ENCODE data around the gene PPP1R11.
"Not testable (repeated sequence)": the region's sequence is repeated elsewhere in the genome, so short reads cannot be mapped to it uniquely, and the experiment has no call there.

PPP1R11 gene

GRCh38 chr6:30113003-30113759, 46.2 kb downstream of the PPP1R11 start, which contains the start of gene TRIM31:
TSS of gene TRIM31 (minus strand) at chr6:30113090. CDS start at chr6:30112805, 285 bp downstream.
- no peaks in the 10 kb centered on the region for H3K36me3 ChIP-seq (ENCODE audit: control insufficient read depth, insufficient read depth, low read length)
- H3K4me3 ChIP-seq (ENCODE audit: low read depth, low read length): no peak within 1 kb of the TSS
- H3K9ac ChIP-seq (ENCODE audit: low read depth, low read length): no peak within 1 kb of the TSS
- peaks cover 40% of the 10 kb centered on the region for H3K27me3 ChIP-seq (ENCODE audit: control insufficient read depth, insufficient read depth, low read length)
- H3K9me3 ChIP-seq (ENCODE audit: control insufficient read depth, insufficient read depth, low read length): no peaks in the 10 kb centered on the region
- no peaks in the 10 kb centered on the region for H3K4me1 ChIP-seq (ENCODE audit: control insufficient read depth, insufficient read depth, low read length)
- H3K27ac ChIP-seq (ENCODE audit: low read depth, low read length): no peak within 1 kb of the TSS

GRCh38 chr6:30113841-30114240, 46.8 kb downstream of the PPP1R11 start:
- H3K4me3 ChIP-seq (ENCODE audit: low read depth, low read length): no peak overlapping the region
- no peaks in the 10 kb centered on the region for H3K36me3 ChIP-seq (ENCODE audit: control insufficient read depth, insufficient read depth, low read length)
- peaks cover 40% of the 10 kb centered on the region for H3K27me3 ChIP-seq (ENCODE audit: control insufficient read depth, insufficient read depth, low read length)
- H3K9ac ChIP-seq (ENCODE audit: low read depth, low read length): no peak overlapping the region
- H3K9me3 ChIP-seq (ENCODE audit: control insufficient read depth, insufficient read depth, low read length): no peaks in the 10 kb centered on the region
- H3K4me1 ChIP-seq (ENCODE audit: control insufficient read depth, insufficient read depth, low read length): no peaks in the 10 kb centered on the region
- no peak overlapping the region for H3K27ac ChIP-seq (ENCODE audit: low read depth, low read length)

GRCh38 chr6:30116724-30117123, 49.7 kb downstream of the PPP1R11 start:
- H3K9ac ChIP-seq (ENCODE audit: low read depth, low read length): no peak overlapping the region

GRCh38 chr6:30118691-30119090, 51.7 kb downstream of the PPP1R11 start:
- not testable (repeated sequence) for H3K27me3 ChIP-seq (ENCODE audit: control insufficient read depth, insufficient read depth, low read length); H3K4me1 ChIP-seq (ENCODE audit: control insufficient read depth, insufficient read depth, low read length); H3K27ac ChIP-seq (ENCODE audit: low read depth, low read length); H3K36me3 ChIP-seq (ENCODE audit: control insufficient read depth, insufficient read depth, low read length); H3K9ac ChIP-seq (ENCODE audit: low read depth, low read length); H3K4me3 ChIP-seq (ENCODE audit: low read depth, low read length); H3K9me3 ChIP-seq (ENCODE audit: control insufficient read depth, insufficient read depth, low read length)

More at GRCh38 chr6:30116724-30117123, 49.7 kb downstream of the PPP1R11 start:
- Histone ChIP-seq H3K36me3 (ENCODE audit: control insufficient read depth, insufficient read depth, low read length) (no peaks in the 10 kb centered on the region), H3K4me3 (ENCODE audit: low read depth, low read length) (no peak overlapping the region), H3K4me1 (ENCODE audit: control insufficient read depth, insufficient read depth, low read length) (no peaks in the 10 kb centered on the region), H3K27me3 (ENCODE audit: control insufficient read depth, insufficient read depth, low read length) (peaks cover 27% of the 10 kb centered on the region), H3K9me3 (ENCODE audit: control insufficient read depth, insufficient read depth, low read length) (no peaks in the 10 kb centered on the region), H3K27ac (ENCODE audit: low read depth, low read length) (no peak overlapping the region)

All from HUES48 (cell line).